ENCODE measurements around the gene SAMSN1.
A peak's percentile ranks its signal among the peaks of the same experiment; 100 is the strongest.
"Not testable (repeated sequence)": the region's sequence is repeated elsewhere in the genome, so short reads cannot be mapped to it uniquely, and the experiment has no call there.

The SAMSN1 gene

DNA sequence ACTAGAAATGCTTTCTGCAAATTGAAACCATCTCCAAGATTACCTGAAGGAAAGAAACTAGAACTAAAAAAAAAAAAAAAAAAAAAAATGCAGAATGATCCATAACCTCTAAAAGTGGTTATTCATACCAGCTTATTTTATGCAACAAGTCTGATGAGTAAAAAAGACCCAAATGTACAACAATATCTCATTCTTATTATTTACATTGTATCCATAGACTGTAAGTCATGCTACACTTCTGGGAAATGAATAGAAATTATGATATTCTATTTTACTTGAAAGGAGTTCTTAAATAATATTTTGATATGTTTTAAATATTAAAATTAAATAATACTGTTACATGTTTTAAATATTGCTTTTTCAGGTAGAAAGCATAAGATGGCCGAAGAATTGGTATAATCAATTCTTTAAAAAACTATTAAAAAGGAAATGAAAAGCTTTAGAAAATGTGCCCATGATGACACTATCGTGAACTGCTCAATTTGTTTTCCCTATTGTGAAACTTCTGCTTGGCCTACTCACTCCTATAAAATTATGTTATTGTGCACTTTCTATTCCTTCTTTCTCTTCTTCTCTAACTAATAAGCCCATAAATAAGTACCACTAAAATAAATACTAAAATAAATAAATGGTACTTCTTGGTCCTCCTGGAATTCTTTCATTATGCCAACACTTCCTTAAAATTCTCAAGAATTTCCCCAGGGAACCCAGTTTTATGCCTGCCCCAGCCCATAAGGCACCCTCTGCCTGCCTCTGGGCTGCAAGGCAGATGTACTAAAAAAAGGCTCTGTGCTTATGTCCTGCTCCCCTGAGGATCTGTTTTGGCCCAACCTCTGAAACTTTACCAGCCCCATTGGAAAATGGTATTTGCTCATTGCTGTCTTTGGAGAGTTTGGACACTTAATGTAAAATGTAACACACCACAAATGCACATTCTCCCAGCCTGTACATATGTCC lies 18.1 kb downstream of the SAMSN1 start:
- DNase-seq = no peak

DNA sequence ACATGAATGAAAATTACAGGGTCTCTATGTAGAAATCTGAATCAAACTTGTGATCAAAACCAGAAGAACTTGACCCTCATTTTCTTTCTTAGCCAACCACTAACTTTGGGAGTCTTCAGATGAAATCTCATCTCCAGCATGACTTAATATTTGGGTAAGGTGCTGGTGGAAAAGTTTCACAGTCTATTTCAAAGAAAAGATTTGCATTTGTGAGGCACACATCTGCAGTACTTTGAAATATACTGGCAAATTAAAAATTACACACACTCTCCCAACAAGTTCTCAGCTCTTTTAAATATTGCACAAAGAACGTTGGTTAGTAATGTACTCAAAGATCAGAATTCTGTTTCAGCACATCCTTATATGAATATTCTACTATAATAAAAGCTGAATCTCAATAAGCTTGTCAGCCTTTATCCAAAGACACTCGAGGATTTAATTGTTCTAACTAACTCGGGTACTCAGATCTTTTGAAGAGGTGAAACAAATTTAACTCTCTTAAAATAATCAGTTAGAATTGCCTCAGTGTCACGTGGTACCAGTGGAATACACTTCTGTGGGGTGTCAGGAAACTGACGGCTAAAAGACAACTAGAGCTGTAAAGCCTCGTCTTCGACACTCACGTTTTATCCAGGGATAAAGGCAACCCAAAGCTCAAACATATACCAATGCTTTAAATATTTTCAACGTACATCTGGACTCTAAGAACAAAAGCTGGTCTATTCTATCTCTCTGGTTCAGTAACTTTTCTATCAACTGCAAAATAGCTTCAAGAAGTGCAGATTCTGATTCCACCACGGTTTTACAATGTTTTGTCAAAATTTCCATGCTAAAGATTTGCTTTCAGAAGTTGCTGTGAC lies 19.0 kb downstream of the SAMSN1 start:
- no peak for DNase-seq

DNA sequence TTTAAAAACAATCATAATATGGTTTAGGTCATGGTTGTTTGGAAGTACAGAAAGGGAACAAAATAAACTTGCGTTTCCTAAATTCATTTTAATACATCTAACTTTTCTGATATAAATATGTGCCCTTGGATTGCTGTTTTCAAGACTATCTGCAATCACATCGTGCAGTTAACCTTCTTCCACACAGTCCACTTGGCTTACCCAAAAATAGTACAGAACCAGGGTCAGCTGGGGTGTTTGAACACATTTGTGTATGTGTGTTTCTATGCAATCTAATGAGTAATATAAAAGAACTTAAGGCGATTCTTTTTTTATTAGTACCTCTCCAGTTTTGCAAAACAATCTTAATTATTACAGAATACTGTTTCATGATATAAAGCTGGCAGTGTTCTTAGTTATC lies 19.9 kb downstream of the SAMSN1 start:
- DNase-seq = no peak

DNA sequence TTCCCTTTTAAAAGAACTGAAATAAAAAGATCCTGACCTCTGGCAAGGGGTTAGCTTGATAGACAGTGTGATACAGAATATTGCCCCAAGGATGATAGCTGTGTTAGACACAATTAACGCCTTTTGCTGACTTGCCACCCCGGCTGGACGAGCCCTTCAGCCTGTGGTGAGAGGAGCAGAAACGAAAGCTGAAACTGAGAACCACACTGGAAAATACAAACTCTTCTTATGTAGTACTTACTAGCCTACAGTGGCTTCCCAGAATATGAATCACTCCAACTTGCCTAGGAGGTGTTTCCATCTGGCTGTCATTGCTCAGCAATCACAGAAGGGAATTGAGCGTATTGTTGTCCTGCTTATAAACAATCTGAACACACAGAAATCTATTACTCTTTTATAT lies 22.9 kb downstream of the SAMSN1 start:
- DNase-seq = no peak

DNA sequence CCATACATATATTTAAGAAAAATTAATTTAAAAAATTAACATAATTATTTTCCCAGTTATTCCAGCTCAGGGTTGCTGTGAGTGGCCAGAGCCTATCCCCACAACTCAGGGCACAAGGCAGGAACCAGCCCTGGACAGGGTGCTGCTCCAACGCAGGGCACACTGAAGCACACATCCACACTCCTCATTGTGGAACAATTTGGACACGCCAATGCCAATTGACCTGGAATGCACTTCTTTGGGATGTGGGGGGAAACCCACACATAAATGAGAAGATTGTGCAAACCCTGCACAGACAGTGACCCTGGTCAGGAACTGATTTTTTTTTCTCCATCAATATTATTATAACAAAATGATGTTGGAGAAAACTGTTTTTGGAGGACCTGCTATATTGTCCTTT lies 23.4 kb downstream of the SAMSN1 start:
- DNase-seq = no peak

DNA sequence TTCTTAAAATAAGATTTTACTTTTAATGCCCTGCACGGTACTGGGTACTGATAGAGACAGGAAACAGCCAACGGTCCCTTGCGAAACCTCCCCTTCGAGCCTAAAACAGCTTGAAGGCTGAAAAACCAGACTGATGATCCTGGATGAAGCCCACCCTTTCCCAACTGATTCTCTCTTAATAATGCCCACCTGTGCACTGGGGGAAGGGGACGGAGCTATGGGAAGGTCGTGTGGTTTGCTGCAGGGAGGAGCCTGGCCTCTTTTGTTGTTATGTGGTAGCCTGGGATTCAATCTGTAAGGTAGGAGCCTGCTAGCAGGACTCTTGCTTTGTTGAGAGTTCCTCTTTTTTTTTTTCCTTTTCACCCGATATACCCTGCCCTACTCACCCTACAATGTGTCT lies 25.6 kb downstream of the SAMSN1 start:
- DNase-seq = no peak

DNA sequence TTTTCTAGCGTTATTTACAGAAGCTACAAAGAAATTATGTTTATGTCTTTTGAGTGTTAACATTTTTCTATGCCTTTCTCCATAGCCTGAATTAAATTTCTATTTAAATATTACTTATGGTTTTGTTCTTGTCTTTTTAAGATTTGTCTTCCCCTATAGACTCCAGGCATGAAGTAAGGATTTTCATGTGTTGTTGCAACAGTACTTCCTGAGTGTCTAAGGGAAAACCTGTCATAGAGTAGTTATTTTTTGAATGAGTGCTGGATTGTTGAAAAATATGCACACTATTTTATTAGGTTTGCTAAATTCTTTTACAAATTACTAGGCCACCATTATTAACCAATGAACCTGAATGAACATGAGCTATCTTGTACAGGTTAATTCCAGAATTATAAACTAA lies 27.1 kb downstream of the SAMSN1 start:
- DNase-seq = no peak

DNA sequence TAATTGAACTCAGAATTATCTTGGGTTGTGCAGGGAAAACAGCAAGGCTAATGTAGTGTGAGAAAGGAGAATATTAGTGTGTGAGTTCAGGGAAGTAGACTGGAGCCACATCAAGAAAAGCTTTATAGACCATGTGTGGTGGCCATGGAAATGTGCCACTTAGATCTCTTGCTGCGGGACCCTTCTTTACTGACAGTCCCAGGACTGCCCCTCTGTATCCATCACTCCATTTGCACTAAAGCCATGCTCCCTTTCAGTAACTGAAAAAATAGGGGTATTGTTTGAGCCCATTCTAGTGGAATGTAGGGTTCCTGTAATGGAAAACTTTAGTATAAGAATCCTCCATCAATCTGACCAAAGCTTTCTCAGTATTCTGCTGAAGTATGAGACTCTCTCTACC lies 32.3 kb downstream of the SAMSN1 start:
- DNase-seq = no peak

DNA sequence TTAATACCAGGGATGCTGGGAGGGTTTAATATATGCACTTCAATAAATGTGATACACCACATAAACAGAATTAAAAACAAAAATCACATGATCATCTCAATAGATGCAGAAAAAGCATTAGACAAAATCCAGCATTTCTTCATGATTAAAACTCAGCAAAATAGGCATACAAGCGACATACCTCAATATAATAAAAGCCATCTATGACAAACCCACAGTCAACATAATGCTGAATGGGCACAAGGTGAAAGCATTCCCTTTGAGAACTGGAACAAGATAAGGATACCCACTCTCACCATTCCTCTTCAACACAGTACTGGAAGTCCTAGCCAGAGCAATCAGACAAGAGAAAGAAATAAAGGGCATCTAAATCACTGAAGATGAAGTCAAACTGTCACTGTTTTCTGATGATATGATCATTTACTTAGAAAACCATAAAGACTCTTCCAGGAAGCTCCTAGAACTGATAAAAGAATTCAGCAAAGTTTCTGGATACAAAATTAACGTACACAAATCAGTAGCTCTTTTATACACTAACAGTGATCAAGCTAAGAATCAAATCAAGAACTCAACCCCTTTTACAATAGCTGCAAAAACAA lies 39.2 kb downstream of the SAMSN1 start:
- DNase-seq = not testable (repeated sequence)

DNA sequence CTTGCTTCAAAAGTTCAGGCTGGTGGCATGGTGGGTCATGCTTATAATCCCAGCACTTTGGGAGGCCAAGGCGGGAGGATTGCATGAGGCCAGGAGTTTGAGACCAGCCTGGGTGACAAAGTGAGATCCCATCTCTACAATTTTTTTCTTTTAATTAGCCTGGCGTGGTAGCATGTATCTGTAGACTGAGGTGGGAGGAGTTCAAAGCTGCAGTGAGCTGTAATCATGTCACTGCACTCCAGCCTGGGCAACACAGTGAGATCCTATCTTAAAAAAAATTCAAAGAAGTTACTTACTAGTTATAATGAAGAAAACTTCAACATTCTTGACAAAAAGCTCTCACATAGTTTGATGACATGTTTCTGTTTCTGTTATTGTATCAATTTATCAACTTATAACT lies 45.2 kb downstream of the SAMSN1 start:
- DNase-seq = no peak

DNA sequence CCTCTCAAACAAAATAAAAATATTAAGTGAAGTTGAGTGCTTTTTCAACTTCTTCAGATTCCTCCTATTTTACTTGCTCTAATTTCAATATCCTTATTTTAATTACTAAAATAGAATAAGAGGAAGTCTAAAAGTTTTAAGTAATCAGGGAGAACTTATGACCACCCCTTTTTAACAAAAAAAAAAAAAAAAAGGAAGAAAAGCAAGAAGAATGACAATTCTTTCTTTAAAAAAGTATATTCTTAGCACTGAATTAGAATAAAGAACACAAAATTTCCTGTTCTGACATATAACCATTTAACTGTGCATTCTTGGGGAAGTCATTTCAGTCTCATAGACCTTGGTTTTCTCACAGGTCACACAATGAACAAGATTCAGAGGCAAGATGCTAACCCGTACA lies 46.8 kb downstream of the SAMSN1 start:
- no peak for DNase-seq

DNA sequence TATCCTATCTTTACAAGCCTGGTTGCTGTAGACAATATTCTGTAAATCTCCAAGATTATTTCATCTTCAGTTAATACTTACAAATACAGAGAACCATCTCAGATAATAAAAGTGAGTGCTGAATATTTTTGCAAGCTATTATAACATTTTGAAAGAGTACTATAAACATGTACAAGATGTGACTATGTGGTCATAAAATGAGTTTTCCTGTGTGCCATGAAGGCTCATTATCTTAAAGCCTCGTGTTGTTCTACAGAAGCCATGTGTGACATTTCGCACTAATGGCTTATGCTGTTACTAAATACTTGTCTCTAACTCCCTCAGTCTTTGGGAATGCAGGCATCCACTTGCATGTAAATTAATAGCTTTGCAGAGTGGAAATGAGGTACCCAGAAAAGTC lies 48.3 kb downstream of the SAMSN1 start:
- no peak for DNase-seq

DNA sequence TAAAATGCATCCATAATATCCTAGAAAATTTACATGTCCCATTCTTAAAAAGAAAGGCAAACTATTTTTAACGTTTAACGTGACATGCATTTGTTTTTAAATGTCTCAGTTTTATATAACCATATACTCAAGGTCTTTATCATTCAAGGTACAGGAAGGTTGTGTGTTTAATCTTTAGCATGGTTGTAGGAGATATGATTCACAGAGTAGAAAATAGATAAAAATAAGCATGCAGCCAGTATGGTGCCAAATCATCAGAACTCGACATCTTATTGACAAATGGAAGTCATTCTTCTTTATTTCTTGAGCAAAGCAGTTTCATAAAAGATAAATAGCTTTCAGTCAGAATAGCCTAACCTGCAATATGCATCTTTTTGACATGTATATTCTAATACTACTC lies 51.0 kb downstream of the SAMSN1 start:
- DNase-seq = no peak

DNA sequence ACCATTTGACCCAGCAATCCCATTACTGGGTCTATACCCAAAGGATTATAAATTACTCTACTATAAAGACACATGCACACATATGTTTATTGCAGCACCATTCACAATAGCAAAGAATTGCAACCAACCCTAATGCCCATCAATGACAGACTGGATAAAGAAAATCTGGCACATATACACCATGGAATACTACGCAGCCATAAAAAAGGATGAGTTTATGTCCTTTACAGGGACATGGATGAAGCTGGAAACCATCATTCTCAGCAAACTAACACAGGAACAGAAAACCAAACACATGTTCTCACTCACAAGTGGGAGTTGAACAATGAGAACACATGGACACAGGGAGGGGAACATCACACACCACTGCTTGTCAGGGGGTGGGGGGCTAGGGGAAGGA lies 51.9 kb downstream of the SAMSN1 start:
- DNase-seq = not testable (repeated sequence)

DNA sequence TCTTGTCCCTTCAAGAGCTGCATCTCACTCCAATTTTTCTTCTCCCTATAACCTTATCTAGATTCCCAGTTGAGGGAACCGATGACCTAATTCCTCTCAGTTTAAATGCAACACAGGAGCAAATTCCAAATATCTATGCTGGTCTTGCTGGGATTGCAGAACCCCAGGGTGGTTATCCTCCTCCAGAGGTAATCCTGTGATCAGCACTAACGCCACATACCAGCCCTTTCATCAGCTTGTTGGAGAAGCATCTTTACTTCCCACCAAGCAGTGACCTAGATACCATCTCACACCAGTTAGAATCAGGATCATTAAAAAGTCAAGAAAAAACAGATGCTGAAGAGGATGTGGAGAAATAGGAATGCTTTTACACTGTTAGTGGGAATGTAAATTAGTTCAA lies 52.4 kb downstream of the SAMSN1 start:
- peak; percentile 5 for DNase-seq

DNA sequence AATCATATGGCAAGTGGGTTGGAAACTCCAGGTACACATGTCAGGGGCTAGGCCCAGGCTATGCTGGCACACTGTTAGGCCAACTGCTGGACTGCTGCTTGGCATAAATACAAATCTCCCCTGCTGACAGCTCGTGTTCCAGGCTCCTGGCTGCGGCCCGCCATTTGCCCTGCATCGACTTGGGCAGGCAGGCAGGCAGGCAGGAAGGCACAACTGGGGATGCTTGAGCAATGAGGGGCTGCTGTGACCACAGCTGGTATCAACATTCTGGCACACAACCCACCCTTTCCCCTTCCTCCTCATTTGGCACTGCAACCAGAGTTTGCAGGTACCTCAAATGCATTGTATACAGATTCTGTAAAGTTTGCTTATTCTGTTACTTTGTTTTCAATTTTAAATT lies 53.2 kb downstream of the SAMSN1 start:
- no peak for DNase-seq

DNA sequence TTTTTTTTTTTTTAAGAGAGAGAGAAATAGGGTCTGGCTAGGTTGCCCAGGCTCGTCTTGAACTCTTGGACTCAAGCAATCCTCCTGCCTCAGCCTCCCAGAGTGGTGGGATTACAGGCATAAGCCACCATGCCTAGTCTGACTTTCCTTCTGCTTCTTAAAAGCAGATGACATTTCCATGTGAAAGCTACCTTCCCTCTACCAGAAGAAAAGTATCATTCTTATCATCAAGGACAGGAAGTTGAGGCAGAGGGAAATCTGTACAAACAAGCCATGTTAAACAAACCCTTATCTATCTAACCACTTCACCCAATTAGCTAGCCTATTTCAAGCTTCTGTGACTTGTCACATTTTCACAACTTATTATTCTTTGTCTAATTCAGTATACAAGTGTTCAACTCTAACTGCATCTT lies 54.8 kb downstream of the SAMSN1 start:
- no peak for DNase-seq

DNA sequence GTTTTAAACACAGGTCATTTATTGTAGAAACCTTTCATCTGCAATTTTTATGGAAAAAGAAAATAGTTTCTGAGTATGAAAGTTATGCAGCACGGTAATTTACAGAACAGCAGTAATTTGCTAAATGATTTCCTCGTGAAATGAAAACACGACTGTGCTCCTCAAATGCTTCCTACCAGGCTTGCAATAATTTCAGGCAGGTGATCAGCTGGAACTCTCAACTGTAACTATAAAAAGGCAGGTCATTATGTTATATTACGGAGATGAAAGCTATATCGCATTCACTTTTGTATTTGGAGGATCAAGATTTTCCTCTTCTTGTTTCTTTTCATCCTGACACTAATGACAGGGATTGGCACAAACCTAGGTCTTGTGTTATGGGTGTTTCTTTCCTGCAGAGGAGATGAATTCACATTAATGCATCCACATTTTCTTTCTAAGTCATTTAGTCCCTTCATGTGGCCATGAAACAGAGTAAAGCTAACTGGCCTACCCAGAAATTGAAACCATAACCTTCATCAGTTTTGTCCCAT lies 57.4 kb downstream of the SAMSN1 start:
- DNase-seq = no peak

DNA sequence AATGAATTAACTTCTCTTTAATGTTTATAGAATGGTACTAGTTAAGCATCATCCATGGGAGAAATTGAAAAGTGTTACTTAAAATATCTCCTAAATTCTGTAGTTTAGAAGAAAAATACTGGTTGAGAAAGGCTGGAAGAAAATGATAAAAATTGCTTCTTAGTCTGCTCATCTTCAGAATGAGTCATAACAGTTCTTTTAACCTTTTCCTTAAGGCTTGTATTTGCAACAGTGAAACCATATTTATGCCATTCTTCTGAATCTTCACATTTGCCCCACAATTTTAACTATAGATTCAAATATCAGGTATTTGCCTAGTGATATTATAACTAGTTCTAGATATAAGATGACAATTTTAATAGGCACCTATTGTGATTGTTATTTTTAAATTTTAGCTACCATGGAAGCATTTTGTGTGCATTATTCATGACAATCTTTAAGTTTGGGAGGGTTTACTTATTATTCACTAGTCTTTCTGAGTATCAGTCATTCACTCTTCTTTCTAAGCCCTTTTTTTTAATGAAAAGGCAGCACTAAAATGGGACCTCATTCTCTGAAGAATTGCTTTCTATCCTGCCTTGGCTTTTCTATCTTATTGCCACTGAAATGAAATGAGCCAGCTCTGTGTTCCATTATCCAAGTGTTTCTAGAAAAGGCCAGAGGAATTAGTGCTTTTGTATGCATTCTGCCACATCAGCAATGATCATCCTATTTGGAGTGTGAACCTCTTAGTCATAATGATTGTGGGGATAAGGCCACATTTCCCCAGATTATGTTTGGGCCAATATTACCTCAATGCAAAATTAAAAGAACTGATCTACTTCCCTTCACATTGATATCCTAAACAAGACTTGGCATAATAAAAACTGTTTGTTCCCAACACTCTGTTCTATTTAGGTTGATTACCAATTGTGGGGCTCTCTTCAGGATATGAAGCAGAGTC lies 58.4 kb downstream of the SAMSN1 start:
- no peak for DNase-seq

DNA sequence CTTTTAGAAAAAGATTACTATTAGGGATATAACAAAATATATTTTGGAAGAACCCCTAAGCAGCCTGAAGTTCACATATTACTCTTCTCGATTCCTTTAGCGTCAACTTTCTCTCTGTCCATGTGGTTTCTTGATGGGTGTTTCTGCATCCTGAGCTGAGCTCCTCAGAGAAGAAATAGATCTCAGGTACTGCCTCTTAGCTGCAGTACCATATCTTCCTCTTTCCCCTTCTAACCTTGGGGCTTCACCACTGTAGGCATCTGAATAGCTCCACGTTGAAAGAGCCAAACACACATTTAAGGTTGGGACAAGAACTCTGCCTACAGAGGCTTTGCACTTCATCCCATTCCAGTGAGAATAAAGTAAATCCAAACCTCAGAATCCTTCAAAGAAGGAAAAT lies 59.2 kb downstream of the SAMSN1 start:
- no peak for DNase-seq

DNA sequence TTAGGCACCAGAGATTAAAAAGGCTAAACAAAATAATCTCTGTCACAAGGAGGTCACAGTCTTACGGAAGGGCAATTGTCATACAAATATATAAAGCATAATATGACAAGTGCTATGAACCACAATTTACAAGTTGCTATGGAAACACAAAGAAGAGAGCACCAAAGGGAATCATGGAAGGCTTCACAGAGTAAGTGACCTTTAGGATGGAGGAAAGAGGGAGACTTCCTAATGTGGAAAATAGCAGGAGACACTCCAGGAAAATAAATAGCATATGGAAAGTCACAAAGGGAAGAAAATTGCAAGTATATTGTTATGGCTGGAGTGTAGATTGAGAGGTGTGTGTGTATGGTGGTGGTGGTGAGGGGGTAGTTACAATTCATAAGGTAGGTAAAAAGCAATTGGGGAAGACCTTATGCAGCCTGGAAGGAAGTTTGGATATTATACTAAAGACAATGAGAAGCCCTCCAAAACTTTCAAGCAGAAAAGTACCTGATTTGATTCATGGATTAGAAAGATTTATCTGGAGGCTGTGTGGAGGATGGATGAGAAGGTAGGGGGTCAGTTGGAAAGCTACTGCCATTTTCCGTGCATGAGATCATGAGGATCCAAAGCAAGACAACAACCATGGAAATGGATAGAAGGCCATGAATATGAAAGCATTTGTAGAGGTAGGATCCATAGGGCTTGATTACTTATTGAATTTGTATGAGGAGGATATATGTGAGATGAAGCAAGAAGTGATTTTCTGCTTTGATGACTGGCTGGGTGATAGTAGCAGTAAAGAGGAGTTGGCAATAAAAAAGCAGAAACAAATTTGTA lies 61.7 kb downstream of the SAMSN1 start:
- DNase-seq = no peak
